ENCODE data around the gene MAPK8IP1.
"Not testable (repeated sequence)": the region's sequence is repeated elsewhere in the genome, so short reads cannot be mapped to it uniquely, and the experiment has no call there.

Gene MAPK8IP1

GRCh38 chr11:45884596-45885185, 760 bp upstream of the MAPK8IP1 start:
- intact Hi-C loops (cut with DNase I), result no loop called here
- no peak for DNase-seq

DNA sequence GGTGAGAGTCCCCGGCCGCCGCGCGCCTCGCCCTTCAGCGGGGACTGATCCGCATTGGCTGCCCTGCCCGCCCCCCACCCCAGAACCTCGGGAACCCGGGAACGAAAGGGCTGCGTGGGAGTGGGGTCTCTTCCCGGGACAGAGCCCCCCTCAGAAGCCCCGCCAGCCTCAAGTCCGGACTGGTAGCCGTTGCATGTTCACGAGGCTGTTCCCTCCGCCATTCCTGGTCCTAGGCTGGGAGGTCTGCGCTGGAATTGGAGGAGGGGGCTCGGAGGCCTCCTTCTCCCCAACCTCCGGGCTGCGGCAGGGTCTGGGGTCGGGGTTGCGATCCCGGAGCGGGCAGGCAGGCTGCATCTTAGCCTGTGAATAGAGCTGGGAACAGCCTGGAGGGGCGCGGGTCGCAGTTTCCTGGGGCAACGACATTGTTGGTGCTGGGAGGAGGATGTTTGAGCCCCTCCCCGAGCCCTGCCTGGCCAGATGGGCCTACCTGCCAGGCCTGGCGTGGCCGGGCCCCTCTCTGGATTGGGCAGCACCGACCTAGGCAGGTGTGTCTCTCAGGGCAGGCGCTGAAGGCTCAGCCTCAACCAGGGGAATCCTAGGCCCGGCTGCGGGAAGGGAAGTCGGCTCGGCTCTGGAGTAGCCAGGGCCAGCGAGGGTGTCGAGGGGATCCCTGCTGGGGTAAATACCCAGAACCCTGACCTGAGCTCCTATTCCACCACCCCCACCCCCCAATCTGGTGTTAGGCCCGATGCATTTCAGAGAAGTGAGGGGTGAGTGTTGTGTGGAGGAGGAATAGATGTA, 670 bp downstream of the MAPK8IP1 start:
- intact Hi-C loops (cut with DNase I), result no loop called here
- peak in 1 of 42 donors; percentile 24 for DNase-seq

GRCh38 chr11:45886816-45887520, 1.5 kb downstream of the MAPK8IP1 start:
- DNase-seq, result no peak
- intact Hi-C loops (cut with DNase I), result no loop called here

DNA sequence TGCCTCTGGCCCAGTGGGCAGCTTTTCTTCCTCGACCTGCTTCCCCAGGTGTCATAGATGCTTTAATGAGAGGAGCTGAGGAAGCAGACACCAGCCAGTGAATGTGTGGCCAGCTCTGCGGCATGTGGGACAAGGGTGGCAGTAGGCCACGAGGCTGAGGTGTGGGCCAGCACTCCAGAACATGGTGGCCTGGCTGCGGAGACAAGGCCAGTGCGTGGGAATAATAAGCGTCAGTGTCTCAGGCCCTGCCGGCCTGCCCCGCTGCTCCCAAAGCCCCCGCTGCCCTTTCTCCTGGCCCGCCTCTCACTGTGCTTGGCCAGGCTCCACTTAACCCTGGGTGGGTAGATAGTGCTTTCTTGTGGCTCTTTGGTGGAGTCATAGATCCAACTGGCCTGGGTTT, 2.1 kb downstream of the MAPK8IP1 start:
- intact Hi-C loops (cut with DNase I), result no loop called here
- no peak for DNase-seq

DNA sequence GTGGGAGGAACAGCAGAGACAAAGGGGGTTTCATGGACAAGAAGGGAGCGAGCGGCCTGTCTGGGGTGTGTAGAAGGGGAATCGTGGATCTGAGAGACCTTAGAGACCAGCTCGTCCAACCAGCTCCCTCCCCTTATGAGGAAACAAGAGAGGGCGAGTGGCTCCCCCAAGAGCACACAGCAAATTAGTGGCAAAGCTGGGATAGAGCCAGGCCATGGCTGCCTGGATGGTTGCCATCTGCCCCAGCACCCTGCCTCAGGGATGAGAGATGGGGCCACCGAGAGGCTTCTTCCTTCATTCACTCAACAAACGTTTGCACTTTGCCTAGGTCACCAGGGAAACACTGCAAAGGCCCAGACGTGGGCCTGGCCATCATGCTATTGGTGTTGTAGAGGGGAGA, 4.1 kb downstream of the MAPK8IP1 start:
- intact Hi-C loops (cut with DNase I), result no loop called here
- DNase-seq, result no peak

DNA sequence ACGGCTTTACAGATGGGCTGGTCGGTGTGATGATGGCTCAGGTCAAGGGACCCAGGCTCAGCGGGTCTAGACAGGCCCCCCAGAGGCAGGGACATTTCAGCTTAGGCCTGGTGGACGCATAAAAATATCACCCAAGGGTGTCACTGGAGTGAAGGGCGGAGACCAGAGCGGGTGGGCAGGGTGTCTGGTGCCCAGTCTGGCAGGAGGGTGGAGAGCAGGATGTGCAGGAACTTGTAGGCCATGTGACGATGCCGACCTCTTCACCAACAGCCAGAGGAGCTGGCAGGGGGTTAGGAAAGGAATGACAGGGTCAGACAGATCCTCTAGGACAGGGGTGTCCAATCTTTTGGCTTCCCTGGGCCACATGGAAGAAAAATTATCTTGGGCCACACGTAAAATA, 4.5 kb downstream of the MAPK8IP1 start:
- no peak for DNase-seq
- intact Hi-C loops (cut with DNase I), result no loop called here

GRCh38 chr11:45890886-45891550, 5.6 kb downstream of the MAPK8IP1 start:
- intact Hi-C loops (cut with DNase I), result no loop called here
- DNase-seq, result peak in 4 of 42 donors; percentile 32 to 60 (median 56)

GRCh38 chr11:45892856-45893255, 7.4 kb downstream of the MAPK8IP1 start:
- intact Hi-C loops (cut with DNase I), result no loop called here
- no peak for DNase-seq

- intact Hi-C loops (cut with DNase I), result no loop called here
- peak in 29 of 42 donors; percentile 40 to 88 (median 68) for DNase-seq
Observed at GRCh38 chr11:45894555-45895247, 9.2 kb downstream of the MAPK8IP1 start.

DNA sequence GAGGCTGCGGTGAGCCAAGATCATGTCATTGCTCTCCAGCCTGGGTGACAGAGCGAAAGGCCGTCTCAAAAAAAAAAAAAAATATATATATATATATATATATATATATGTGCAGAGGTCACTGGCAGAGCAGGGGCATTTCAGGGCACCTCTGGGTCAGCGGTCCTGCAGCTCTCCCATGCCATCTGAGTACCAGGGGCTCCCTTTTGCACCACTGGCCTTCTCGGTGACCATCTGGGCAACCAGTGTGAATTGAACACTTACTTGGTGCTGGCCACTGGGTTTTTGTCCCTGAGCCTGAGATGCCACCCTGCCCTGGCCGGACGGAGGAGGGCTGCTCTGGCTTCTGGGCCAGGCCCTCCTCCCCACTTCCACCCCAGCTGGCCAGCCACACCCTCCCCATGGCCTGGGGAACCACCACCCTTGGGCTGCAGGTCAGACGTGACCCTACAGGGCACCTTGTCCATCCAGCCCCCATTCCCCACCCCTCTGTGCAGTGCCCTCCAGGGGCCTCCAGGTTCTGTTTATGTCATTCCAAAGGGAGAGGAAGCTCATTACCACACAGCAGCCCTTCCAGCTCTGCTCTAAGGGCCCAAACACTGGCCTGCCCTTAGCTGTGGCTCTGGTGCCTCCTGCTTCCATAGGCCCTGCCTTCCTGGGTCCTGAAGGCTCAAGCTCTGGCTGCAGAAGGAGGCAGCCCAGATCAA, 10.3 kb downstream of the MAPK8IP1 start:
- intact Hi-C loops (cut with DNase I), result no loop called here
- no peak for DNase-seq

- DNase-seq, result peak in 22 of 42 donors; percentile 35 to 78 (median 64)
- intact Hi-C loops (cut with DNase I), result no loop called here
Observed at GRCh38 chr11:45896422-45896984, 11.1 kb downstream of the MAPK8IP1 start.

DNA sequence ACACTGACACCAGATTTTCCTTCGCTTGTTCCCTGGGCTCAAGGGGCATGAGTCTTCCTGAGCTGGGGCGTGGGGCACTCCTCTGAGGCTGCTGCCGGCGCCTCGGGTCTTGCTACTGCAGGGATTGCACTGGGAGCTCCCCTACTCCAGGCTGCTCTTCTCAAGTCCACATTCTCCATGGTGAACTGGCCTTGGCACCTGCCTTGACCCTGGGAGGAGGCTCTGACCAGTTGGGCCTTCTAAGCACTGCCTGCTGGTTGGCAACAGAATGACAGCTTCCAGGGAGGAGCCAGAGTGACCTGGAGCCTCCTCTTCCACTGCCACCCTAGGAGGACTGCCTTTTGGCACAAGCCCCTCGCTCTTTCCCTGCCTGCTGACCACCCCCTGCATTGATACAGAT, 12.1 kb downstream of the MAPK8IP1 start:
- DNase-seq, result no peak
- intact Hi-C loops (cut with DNase I), result no loop called here

GRCh38 chr11:45899086-45899447, 13.6 kb downstream of the MAPK8IP1 start:
- intact Hi-C loops (cut with DNase I), result no loop called here
- DNase-seq, result no peak

- intact Hi-C loops (cut with DNase I), result loop anchor here (5.0 kb wide), 1 partner anchor 52 kb away; the partner anchor contains the start of gene CRY2
- DNase-seq, result peak; percentile 87 to 98 (median 94)
Observed at GRCh38 chr11:45899448-45900174, 14.2 kb downstream of the MAPK8IP1 start.

- not testable (repeated sequence) for DNase-seq
- intact Hi-C loops (cut with DNase I), result loop anchor here (5.0 kb wide), 1 partner anchor 53 kb away; the partner anchor contains the start of gene CRY2
Observed at GRCh38 chr11:45900175-45900800, 14.8 kb downstream of the MAPK8IP1 start.

- peak in 35 of 42 donors; percentile 38 to 85 (median 66) for DNase-seq
- intact Hi-C loops (cut with DNase I), result loop anchor here (5.0 kb wide), 1 partner anchor 54 kb away; the partner anchor contains the start of gene CRY2
Observed at GRCh38 chr11:45900916-45901617, 15.6 kb downstream of the MAPK8IP1 start.
